ENCODE measurements around the gene ROBO1.

- no peak for TF ChIP-seq CTCF (IDR thresholded peaks at IDR 0.05; ENCODE audit: insufficient read depth, low read depth, low read length)
- TF ChIP-seq EZH2 (IDR thresholded peaks at IDR 0.05; ENCODE audit: insufficient read depth, low read length), result no peak
These were observed 340.7 kb downstream of the ROBO1 start for GRCh38 chr3:79427081-79427480.
